Measurements from ENCODE around the gene DAW1.
"Not testable (repeated sequence)": the region's sequence is repeated elsewhere in the genome, so short reads cannot be mapped to it uniquely, and the experiment has no call there.

Gene DAW1

DNA sequence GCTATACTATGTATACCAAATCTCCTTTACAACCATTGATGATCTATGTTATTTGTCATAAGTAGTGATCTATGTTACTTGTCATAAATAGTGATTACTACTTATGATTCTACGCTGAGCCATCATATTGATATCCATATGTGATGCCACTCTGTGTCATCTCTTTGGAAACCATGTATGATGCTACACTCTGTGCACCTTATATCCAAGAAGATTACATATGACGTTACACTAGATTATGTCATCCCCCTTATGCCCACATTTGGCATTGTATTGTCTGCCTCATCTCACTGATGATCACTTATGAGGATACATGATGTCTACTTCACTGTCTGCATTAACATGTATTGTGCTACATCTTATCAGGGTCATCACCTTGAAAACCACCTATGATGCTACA, 42.9 kb downstream of the DAW1 start:
- DNase-seq (ENCODE audit: low spot score), result no peak

DNA sequence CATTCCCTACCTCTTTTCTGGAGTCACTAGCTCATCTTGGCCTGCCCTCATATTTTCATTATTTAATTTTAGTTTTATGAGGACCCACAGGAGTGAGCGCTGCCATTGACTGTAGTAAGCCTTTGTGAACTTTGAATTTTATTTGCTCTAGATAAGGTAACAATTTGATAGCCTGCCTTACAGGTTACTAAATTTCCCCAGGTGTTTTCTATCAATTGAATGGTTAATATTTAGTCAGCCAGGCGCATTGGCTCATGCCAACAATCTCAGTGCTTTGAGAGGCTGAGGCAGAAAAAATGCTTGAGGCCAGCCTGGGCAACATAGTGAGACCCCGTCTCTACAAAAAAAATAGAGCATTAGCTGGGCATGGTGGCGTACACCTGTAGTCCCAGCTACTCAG, 50.2 kb downstream of the DAW1 start:
- DNase-seq (ENCODE audit: low spot score), result no peak

DNA sequence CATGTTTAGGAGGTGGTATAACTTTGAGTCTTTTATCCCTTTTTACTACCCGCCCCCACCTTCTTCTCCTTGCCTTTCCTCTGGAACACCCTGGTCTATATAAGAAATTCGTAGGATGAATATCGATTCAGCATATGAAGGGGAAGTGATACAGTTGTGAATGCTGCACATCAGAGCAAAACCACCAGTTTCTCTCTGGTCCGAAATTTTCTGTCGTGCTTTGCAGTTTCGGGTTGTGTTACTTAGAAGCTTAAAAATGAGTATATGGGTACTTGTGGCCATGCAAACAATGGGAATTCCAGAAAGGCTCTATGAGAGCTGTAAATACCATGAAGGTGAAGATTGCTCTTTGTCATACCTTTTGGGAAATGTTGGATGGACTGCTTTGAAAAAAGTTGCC, 60.6 kb downstream of the DAW1 start:
- DNase-seq (ENCODE audit: low spot score), result no peak

DNA sequence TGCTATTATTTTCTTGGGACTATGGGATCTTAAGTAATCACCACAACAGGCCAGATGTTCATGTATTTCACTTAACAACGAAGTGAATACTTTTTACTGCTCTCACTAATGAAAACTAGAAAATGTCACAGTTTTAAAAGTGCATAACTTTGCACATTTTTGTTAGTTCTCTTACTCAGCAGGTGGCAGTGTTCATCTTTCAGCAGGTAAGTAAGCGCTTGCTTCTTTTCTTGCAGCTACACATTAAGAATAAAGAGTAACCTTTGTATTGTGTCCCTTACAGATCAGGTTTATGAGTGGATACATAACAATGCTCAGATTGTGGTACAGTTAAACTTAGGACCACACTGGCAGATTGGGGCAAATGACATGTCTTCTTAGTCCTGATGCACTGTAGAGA, 61.0 kb downstream of the DAW1 start:
- no peak for DNase-seq (ENCODE audit: low spot score)

DNA sequence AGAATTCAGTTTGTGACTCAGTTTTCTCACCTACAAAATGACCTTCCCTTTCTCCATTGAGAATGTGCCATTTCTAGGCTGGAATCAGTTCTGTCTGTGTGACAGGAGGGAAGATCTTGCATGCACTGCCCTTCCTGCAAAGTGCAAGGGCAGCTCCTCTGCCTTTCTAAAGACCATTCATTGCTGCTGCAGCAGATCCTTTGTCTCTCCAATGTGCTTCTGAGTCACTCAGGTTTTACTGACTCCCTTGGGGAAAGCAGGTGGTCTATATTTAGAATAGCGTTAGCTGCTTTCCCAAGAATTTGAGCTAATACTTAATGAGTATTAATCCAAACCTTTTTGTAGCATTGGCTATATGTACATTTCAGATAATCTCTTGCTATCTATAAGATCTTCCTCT, 62.5 kb downstream of the DAW1 start:
- DNase-seq (ENCODE audit: low spot score), result peak; percentile 33

DNA sequence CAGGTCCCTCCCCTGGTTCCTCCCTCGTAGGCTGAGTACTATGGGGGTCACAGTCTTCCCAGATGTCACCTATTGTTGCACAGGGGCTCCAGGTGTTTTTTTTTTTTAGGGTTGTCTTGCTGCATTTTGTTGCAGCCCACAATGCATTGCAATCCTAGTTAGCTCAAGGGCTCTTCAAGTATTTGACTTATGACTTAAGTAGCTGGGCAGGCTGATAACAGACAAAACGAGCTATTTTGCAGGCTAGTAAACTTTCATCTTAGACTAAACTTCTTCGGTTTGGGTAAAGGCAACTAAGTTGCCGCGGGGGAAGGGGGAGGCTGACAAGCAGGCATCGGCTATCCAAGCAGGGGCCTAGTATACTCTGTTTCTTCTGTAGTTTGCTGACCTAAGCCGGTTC, 64.8 kb downstream of the DAW1 start:
- not testable (repeated sequence) for DNase-seq (ENCODE audit: low spot score)

DNA sequence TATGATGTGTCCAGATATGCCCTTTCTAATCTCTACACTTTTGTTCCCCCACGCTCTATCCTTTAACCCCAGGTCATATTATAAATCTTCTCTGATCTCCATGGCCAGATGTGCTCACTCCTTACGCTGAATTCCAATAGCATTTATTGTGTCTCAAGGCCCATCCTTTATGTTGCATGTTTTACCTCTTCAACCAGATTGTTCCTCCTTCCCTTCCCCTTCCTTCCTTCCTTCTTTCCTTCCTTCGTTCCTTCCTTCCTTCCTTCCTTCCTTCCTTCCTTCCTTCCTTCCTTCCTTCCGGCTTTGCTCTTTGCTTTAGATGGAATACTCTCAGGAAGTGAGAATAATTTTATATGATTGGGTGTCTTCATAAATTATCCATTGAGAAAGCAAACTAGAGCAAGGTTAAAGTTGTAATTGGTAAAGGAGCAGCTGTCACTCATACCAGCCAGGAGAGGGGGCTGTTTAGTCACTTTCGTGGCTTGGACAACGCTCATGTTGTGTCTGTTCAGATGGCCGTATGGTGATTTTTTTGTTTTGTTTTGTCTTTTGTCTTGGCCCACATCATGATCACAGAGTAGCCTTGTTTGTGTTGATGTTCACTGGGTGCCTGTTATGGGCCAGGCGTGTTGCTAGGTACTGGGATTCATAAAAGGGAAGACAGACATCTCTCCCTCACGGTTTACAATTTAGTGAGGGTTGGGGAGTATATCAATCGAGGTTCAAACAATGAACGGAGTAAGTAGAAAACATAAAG, 68.0 kb downstream of the DAW1 start:
- DNase-seq (ENCODE audit: low spot score), result peak; percentile 33

DNA sequence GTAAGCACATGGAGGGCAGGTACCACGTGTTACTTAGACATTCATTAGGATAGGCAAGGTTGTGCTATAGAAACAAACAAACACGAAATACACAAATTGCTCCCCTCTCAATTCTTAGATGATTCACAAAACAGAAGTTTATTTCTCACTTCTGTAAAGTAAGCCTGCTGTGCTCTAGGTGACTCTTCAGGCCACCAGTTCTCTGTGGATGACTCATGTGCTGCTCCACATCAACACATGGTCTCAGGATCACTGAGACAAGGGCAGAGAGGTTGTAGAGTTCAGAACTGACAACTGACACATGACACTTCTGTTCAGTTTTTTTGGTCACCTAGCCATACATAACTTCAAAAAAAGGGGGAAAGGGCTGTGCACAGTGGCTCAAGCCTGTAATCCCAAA, 70.6 kb downstream of the DAW1 start:
- DNase-seq (ENCODE audit: low spot score), result no peak

DNA sequence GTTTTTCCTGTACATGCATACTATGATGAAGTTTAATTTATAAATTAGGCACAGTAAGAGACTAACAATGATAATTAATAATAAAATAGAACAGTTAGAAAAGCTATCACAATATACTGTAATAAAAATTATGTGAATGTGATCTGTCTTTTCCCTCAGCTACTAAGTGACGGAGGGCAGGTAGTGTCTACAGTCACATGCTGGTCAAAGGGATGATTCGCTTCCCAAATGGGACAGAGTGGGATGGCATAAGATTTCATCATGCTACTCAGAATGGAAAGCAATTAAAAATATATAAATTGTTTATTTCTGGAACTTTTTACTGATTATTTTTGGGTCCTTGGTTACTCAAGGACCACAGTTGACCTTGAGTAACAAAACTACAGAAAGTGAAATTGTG, 71.5 kb downstream of the DAW1 start:
- DNase-seq (ENCODE audit: low spot score), result no peak

DNA sequence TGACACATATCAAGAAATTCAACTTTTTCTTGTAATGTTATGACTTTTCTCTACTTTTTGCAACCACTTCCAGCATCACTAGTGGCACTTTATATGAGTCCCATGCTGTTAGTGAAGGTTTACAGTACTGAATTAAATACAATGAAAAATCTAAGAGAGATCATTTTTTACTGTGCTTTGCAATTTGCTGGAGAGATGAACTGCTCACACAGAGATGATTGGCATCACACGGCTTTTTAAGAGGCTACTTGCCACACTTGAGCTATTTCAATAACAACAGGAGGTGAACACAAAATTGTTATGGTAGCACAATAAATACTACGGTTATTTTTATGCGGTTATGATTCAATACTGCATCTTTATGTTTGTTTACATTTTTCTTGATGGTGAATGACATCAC, 88.9 kb downstream of the DAW1 start:
- no peak for DNase-seq (ENCODE audit: low spot score)

DNA sequence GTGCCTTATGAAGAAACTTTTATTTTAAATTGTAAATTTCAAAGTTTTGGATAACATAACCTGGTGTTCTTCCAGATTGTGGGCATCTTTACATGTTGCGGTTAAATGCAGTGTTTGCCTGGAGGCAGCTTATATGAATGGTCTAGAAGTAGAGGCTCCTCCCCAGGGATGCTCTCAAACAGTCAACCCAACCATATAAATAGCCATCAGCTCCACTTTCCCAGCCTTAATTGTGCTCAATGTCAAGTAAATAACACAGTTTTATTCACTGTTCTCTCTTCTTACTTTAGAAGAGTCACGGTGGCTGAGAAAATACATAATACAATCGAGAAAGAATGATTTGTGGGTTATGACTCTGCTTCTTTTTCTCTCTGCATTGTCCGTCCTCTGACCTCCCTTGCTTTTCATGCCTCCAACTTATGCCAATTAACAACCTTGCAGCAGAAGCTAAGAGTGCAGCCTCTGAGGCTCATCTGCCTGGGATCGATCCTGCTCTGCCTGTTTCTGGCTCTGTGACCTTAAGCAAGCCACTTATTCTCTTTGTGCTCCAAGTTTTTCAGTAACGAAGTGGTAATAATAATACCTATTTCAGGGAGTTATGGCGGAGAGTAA, 100.3 kb downstream of the DAW1 start:
- no peak for DNase-seq (ENCODE audit: low spot score)

DNA sequence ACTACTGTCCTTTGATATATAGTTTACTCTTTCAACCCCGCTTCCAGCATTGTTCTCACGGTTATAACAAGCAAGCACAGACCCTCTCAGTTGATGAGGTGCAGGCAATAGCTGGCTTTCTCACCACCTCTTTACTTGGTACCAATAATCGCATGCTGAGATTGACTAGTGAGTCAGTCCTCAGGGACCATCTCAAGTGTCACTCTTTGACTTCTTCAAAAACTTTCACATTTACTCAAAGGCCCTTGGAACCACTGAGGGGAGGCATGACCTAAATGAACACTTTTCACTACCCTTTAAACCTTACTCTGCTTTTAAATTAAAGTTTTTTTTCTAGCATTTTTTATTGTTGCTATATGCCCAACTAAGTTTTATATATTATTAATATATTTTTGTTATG, 101.8 kb downstream of the DAW1 start:
- DNase-seq (ENCODE audit: low spot score), result no peak
